ENCODE data around the gene ACOT7.
A peak's percentile ranks its signal among the peaks of the same experiment; 100 is the strongest.

Gene ACOT7

DNA sequence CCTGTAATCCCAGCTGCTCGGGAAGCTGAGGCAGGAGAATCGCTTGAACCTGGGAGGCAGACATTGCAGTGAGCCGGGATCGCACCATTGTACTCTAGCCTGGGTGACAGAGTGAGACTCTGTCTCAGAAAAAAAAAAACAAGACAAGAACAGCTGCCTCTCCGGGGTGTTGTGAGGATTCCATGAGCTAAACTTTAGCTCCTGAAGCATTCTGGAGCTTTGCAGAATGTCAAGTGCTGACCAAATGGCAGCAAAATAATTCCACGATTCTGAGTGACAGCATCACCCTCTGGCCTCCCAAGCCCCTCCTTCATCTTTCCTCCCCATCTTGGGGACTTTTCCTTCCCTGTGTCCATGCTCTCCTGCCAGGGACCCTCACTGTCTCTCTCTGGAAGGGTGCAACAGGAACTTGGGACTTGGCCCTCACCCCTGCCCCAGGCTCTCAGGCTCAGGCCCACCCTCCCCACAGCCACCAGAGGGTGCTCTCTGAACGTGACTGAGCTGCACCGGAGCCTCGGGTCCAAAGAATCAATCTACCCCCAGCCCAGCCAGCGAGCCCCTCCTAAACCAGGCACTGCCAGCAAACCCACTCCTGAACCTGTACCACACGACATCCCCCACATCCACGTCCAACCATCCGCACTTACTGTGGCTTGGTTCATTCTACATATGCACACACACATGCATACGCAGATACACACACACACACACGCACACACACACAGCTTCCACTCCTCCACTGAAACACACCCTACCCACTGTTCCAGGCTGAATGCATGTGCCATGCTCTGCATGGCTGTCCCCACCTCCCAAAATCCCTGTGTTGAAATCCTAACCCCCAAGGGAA, 45.7 kb downstream of the ACOT7 start:
- peak in 1 of 2 experiments; percentile 38 for DNase-seq (ENCODE audit: low read depth in 2 of 2)

- DNase-seq (ENCODE audit: low read depth in 2 of 2), result no peak
These were observed 48.1 kb downstream of the ACOT7 start for GRCh38 chr1:6345460-6345859.

DNA sequence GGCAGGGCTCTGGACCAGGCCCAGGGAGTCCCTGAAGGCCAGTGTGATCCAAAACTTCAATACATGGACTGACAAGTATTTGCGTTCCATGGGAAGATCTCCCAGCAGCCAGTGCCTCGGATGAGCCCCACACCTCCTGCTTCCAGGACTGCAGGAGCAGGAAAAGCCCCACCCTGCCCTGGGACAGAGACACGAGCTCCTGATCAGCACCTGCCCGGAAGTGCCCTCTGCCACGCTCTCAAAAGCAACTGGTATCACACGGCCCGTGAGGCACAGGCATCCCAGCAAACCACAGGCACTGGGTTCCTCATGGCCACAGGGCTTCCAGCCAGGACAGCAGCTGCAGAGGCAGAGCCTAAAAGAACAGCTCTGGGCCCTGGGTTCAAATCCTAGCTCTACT, 48.6 kb downstream of the ACOT7 start:
- no peak for DNase-seq (ENCODE audit: low read depth in 2 of 2)

GRCh38 chr1:6343506-6344405, 49.8 kb downstream of the ACOT7 start:
- peak in 1 of 2 experiments; percentile 49 for DNase-seq (ENCODE audit: low read depth in 2 of 2)

DNA sequence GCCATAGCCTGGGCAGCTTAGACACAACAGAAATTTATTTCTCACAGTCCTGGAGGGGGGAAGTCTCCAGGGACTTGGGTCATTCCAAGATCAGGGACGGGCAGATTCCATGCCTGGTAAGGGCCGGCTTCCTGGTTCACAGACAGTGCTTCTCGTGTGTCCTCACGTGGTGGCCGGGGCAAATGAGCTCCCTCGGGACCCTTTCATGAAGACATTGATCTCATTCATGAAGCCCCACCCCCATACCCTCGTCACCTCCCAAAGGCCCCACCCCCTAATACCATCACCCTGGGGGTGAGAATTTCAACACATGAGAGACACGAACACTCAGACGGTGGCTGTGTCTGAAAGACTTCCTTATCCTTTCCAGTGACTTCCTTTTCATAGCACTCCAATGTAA, 51.5 kb downstream of the ACOT7 start:
- no peak for DNase-seq (ENCODE audit: low read depth in 2 of 2)

DNA sequence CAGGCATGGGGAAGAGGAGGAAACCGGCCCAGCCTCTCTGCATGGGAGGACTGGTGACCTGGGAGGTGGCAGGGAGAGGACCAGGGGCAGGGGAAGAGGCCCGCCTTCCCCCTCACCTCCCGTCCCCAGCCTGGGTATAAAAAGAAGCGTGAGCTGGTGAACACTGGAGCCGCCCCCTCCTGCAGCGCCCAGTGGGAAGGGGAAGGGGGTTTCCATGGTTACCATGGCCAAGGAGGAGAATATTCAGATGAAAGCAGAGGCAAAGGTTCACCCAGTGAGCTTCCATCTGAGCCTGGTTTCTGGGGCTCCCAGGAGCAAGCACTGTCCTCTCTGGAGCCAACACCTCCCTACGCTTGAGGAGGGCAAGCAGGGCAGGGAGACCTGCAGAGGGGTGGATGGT, 54.9 kb downstream of the ACOT7 start:
- no peak for DNase-seq (ENCODE audit: low read depth in 2 of 2)

DNA sequence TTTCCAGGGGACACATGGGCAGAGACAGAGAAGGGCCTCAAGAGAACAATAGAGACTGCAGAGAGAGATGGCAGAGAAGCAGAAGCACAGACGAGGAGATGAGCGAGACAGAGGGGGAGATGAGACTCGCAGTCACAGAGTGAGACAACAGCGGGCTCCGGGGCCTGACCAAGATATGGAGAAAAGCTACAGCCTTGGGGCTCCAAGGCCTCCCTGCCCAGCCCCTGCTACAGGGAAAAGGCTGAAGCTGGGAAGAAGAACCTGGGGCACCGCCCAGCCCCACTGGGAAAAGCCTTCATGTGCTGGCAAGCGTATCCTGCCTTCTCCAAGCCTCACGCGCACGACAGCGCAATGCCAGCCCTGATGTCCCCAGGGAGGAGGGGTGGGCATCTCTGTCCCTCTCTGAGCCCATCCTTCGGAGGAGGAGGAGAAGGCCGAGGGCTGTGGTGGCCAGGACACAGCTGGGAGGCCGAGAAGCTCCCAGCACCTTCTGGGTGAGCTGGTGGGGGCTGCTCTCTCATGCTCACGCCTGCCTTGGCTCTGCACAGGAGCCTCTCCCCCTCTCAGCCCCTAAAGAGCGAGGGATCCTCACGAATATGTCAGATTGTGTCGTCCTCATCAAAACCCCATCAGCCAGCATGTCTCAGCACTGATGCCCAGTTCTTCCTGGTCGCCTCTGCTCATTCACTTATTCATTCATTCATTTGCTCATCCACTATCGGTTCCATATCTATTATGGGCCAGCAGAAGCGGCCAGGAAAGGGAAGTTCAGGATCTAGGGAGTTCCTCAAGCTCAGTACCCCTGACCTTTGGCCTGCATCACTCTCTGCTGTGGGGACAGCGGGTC, 56.6 kb downstream of the ACOT7 start:
- DNase-seq (ENCODE audit: low read depth in 2 of 2), result no peak

- no peak for DNase-seq (ENCODE audit: low read depth in 2 of 2)
These were observed 59.1 kb downstream of the ACOT7 start for GRCh38 chr1:6334261-6334993.

DNA sequence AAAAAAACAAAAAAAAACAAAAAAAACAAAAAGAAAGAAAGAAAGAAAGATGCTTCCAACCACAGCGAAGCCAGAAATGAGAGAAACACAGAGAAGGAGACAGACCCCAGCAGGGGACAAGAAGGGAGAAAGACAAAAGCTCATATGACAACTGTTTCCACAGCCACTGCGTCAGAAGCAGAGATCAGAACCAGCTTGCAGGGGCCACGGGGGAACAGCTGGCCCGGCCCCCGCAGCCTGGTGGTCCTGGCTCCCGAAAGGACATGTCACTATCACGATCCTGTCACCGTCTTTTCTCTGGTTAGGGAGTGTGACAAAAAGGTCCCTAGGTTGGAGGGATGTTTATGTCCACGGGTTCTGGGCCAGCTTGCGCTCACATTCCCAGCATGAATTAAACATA, 60.7 kb downstream of the ACOT7 start:
- DNase-seq (ENCODE audit: low read depth in 2 of 2), result no peak

GRCh38 chr1:6331543-6332273, 61.9 kb downstream of the ACOT7 start:
- no peak for DNase-seq (ENCODE audit: low read depth in 2 of 2)

- no peak for DNase-seq (ENCODE audit: low read depth in 2 of 2)
These were observed 63.1 kb downstream of the ACOT7 start for GRCh38 chr1:6330410-6330911.

GRCh38 chr1:6329851-6330250, 63.7 kb downstream of the ACOT7 start:
- DNase-seq (ENCODE audit: low read depth in 2 of 2), result no peak

DNA sequence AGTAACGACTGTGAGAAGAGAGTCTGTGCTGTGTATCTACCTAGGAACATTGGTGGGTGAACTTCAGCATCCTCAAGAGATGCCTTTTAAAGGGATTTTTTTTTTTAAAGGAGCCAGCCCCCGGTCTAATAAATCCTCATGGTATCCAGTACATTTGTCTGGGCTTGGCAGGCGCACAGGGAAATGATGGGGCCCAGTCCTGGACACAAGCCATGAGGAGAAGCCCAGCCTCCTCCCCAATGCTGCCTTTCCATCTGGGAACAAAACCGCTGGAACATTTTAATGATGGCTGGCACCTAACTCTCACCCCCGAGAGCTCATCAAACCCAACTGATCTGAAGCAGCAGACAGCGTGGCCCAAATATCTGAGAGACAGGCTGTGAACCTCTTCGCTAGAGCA, 64.2 kb downstream of the ACOT7 start:
- DNase-seq (ENCODE audit: low read depth in 2 of 2), result no peak

- no peak for DNase-seq (ENCODE audit: low read depth in 2 of 2)
These were observed 64.9 kb downstream of the ACOT7 start for GRCh38 chr1:6328696-6329095.

- no peak for DNase-seq (ENCODE audit: low read depth in 2 of 2)
These were observed 65.5 kb downstream of the ACOT7 start for GRCh38 chr1:6328091-6328490.

DNA sequence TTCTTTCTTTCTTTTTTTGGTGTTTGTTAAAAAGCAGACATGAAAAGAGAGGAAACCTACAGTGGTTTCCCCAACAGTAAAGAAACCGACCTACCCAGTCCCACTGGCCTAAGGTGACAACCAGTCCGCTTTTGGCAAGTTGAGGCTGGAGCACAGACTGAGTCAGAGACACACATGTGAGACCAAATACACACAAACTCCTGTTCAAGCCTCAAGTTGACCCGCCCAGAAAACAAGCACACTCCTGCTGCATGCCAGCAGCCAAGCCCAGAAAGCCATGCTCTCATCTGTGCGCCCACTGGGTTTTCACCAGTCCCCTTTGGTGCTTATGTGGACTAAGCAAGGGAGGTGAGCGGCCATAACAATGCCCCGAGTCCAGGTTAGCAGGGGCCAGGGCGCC, 68.1 kb downstream of the ACOT7 start:
- no peak for DNase-seq (ENCODE audit: low read depth in 2 of 2)

DNA sequence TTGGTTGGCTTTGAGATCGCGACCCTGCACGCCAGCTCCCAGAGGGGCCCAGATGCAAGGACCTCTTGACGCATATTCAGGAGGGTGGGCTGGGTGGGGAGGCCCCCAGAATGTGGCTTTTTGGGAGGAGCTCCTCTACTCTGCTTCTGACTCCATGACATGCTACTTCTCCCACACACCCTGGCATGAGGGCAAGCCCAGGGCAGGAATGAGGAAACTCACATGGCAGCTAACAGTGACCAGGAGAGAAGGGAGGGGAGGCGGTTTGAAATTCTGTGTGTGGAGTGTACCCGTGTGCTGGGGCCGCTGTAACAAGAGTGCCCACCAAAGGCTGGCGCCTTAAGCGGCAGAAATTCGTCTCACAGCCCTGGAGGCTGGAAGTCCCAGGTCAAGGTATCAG, 71.4 kb downstream of the ACOT7 start:
- no peak for DNase-seq (ENCODE audit: low read depth in 2 of 2)

- no peak for DNase-seq (ENCODE audit: low read depth in 2 of 2)
These were observed 72.4 kb downstream of the ACOT7 start for GRCh38 chr1:6321205-6321604.

- no peak for DNase-seq (ENCODE audit: low read depth in 2 of 2)
These were observed 76.3 kb downstream of the ACOT7 start for GRCh38 chr1:6317098-6317760.

Data from stimulated activated CD4-positive, alpha-beta T cell treated with anti-CD3 and anti-CD28 coated beads, Interleukin-12 subunit alpha, Interleukin-12 subunit beta, amount 100 ng/mL, for 24 hours (primary cell).